Endometrial microvascular endothelial cells (primary cell): ENCODE measurements around the gene MTFR2. TPM values are rescaled to one million over a fixed set of nuclear protein-coding genes. Genes with fewer than 3 reads are reported as not detected.
"Not testable (repeated sequence)": the region's sequence is repeated elsewhere in the genome, so short reads cannot be mapped to it uniquely, and the experiment has no call there.

ENCODE experiments used
- in situ Hi-C: cut with HindIII; loops from 2 replicates; pipeline ENCODE4 v1.10.0; 2017; ENCODE audit warnings: low sequenced_read_pairs, low pct_unique_long_range_greater_than_20kb; ENCODE audit errors: inconsistent ontology term
- total RNA-seq: library from RNA; depleted of rRNA; stranded (reverse); fragments of >200 nt; gene quantifications from one replicate; pipeline ENCODE4 v1.2.3, GENCODE V29; 2015; ENCODE audit errors: inconsistent ontology term

The MTFR2 gene
- total RNA-seq, 1 donor from 2014 or later = 11.7 TPM

- in situ Hi-C loops = no loop called here
Observed at GRCh38 chr6:136244061-136244616, 6.0 kb downstream of the MTFR2 start.

- in situ Hi-C loops = no loop called here
Observed at GRCh38 chr6:136236466-136237293, 13.4 kb downstream of the MTFR2 start.

GRCh38 chr6:136235233-136235564 is 14.9 kb downstream of the MTFR2 start:
- in situ Hi-C loops = no loop called here

DNA sequence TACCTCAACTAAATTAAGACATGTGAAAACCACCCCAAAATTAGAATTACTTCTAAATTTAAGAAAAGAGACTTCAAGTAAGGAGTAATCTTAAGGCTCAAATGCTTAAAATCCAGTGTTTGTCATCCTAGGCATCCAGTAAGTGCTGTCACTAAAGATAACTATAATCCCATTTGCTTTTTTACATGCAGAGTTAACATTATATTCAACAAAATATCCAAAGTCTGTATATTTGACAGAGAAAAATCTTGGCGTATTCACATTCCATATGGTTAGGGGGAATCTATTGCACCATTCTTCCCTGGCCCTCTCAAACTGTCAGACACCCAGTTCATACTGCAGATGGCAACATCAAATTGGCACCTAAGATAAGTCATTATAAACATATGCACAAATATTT is 17.4 kb downstream of the MTFR2 start:
- in situ Hi-C loops = no loop called here

GRCh38 chr6:136230219-136230853 is 19.8 kb downstream of the MTFR2 start:
- in situ Hi-C loops = no loop called here

GRCh38 chr6:136228814-136229213 is 21.3 kb downstream of the MTFR2 start:
- in situ Hi-C loops = no loop called here

GRCh38 chr6:136226674-136227377 is 23.3 kb downstream of the MTFR2 start:
- in situ Hi-C loops = no loop called here

- in situ Hi-C loops = no loop called here
Observed at GRCh38 chr6:136226027-136226673, 24.0 kb downstream of the MTFR2 start.

- in situ Hi-C loops = no loop called here
Observed at GRCh38 chr6:136225496-136225895, 24.6 kb downstream of the MTFR2 start.

DNA sequence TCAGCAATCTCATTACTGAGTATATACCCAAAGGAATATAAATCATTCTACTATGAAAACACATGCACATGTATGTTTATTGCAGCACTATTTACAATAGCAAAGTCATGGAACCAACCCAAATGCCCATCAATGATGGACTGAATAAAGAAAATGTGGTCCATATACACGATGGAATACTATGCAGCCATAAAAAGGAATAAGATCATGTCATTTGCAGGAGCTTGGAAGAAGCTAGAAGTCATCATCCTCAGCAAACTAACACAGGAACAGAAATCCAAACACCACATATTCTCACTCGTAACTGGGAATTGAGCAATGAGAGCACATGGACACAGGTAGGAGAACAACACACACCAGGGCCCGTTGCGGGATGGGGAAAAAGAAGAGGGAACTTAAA is 25.1 kb downstream of the MTFR2 start:
- in situ Hi-C loops = not testable (repeated sequence)

GRCh38 chr6:136216503-136217401 is 33.4 kb downstream of the MTFR2 start:
- in situ Hi-C loops = no loop called here

- in situ Hi-C loops = no loop called here
Observed at GRCh38 chr6:136213853-136214252, 36.3 kb downstream of the MTFR2 start.

- in situ Hi-C loops = no loop called here
Observed at GRCh38 chr6:136213012-136213539, 37.0 kb downstream of the MTFR2 start.

- in situ Hi-C loops = no loop called here
Observed at GRCh38 chr6:136212608-136213007, 37.5 kb downstream of the MTFR2 start.

- in situ Hi-C loops = no loop called here
Observed at GRCh38 chr6:136210398-136211165, 39.5 kb downstream of the MTFR2 start.

DNA sequence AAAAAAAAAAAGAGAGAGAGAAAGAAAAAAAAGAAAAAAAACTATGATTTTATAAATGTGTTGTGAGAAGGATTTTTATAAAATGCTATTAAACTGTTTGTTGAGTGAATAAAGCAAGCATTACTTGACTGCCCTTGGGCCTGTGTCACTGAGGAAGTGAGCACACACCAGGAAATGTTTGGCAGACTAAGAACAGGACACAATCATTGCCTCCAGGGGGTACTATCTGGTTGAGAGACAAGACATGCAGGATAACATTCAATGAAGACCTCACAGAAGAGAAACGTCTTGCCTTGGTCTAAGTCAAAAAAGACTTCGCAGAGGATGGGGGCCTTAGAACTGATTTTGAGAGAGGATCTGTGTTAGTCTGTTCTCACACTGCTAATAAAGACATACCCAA is 40.6 kb downstream of the MTFR2 start:
- in situ Hi-C loops = no loop called here

GRCh38 chr6:136208783-136209182 is 41.3 kb downstream of the MTFR2 start:
- in situ Hi-C loops = no loop called here
